H9 (cell line): ENCODE results near the gene PRRT2. TPM values are rescaled to one million over a fixed set of nuclear protein-coding genes. Genes with fewer than 3 reads are reported as not detected.

ENCODE experiments used
- DNase-seq: peaks from one replicate; pipeline ENCODE4 v3.0.0-alpha.2; 2017
- H2AFZ ChIP-seq: one replicate; pipeline ENCODE4 v1.6.1; 2013; ENCODE audit warnings: mild to moderate bottlenecking, low read length, control low read depth, moderate library complexity
- H2AK5ac ChIP-seq: 2 replicates; pipeline ENCODE4 v1.6.1; 2013; ENCODE audit warnings: low read length, control low read depth, mixed read lengths; ENCODE audit not compliant: insufficient read length
- H2BK120ac ChIP-seq: one replicate; pipeline ENCODE4 v1.6.1; 2013; ENCODE audit warnings: low read depth, mild to moderate bottlenecking, low read length, control low read depth, inconsistent platforms; ENCODE audit not compliant: poor library complexity, severe bottlenecking
- H2BK12ac ChIP-seq: 2 replicates; pipeline ENCODE4 v1.6.1; 2013; ENCODE audit warnings: low read length, control low read depth, mixed read lengths, low read depth; ENCODE audit not compliant: insufficient read length
- H2BK15ac ChIP-seq: 2 replicates; pipeline ENCODE4 v1.6.1; 2013; ENCODE audit warnings: low read depth, low read length, control low read depth
- H2BK20ac ChIP-seq: one replicate; pipeline ENCODE4 v1.6.1; 2013; ENCODE audit warnings: low read depth, mild to moderate bottlenecking, low read length, control low read depth, inconsistent platforms; ENCODE audit not compliant: poor library complexity, severe bottlenecking
- H2BK5ac ChIP-seq: 2 replicates; pipeline ENCODE4 v1.6.1; 2013; ENCODE audit warnings: low read length, control low read depth, mixed read lengths; ENCODE audit not compliant: insufficient read length
- H3K14ac ChIP-seq: 2 replicates; pipeline ENCODE4 v1.6.1; 2013; ENCODE audit warnings: low read length, control low read depth; ENCODE audit not compliant: insufficient read depth
- H3K18ac ChIP-seq: 2 replicates; pipeline ENCODE4 v1.6.1; 2013; ENCODE audit warnings: low read depth, mild to moderate bottlenecking, mixed read lengths, low read length, control low read depth; ENCODE audit not compliant: insufficient read length
- H3K23ac ChIP-seq: 2 replicates; pipeline ENCODE4 v1.6.1; 2013; ENCODE audit warnings: low read length, control low read depth, mixed read lengths, low read depth; ENCODE audit not compliant: insufficient read length
- H3K23me2 ChIP-seq: 2 replicates; pipeline ENCODE4 v1.6.1; 2013; ENCODE audit warnings: low read depth, mild to moderate bottlenecking, mixed read lengths, low read length, control low read depth; ENCODE audit not compliant: insufficient read length, poor library complexity, severe bottlenecking
- H3K27ac ChIP-seq: 2 replicates; pipeline ENCODE4 v1.5.1; 2013; ENCODE audit warnings: low read length, control low read depth, mixed read lengths, low read depth; ENCODE audit not compliant: insufficient read length
- H3K27me3 ChIP-seq: 2 replicates; pipeline ENCODE4 v1.6.1; 2013; ENCODE audit warnings: low read length, control low read depth, inconsistent platforms; ENCODE audit not compliant: insufficient read depth
- H3K4ac ChIP-seq: 2 replicates; pipeline ENCODE4 v1.6.1; 2013; ENCODE audit warnings: low read depth, mild to moderate bottlenecking, control low read depth, inconsistent platforms, low read length, moderate library complexity
- H3K4me1 ChIP-seq: 2 replicates; pipeline ENCODE4 v1.6.1; 2013; ENCODE audit warnings: low read length, control low read depth, inconsistent platforms; ENCODE audit not compliant: insufficient read depth
- H3K4me2 ChIP-seq: 2 replicates; pipeline ENCODE4 v1.6.1; 2013; ENCODE audit warnings: low read length, control low read depth, mixed read lengths; ENCODE audit not compliant: insufficient read length, insufficient read depth
- H3K56ac ChIP-seq: 2 replicates; pipeline ENCODE4 v1.6.1; 2013; ENCODE audit warnings: low read depth, mild to moderate bottlenecking, mixed read lengths, low read length, control low read depth; ENCODE audit not compliant: insufficient read length
- H3K79me1 ChIP-seq: 2 replicates; pipeline ENCODE4 v1.6.1; 2013; ENCODE audit warnings: low read depth, mild to moderate bottlenecking, moderate library complexity, low read length, control low read depth, inconsistent platforms; ENCODE audit not compliant: insufficient read depth, poor library complexity, severe bottlenecking
- H3K79me2 ChIP-seq: 2 replicates; pipeline ENCODE4 v1.6.1; 2013; ENCODE audit warnings: low read length, control low read depth, inconsistent platforms; ENCODE audit not compliant: insufficient read depth
- H3K9ac ChIP-seq: 2 replicates; pipeline ENCODE4 v1.6.1; 2013; ENCODE audit warnings: low read length, control low read depth, mixed read lengths; ENCODE audit not compliant: insufficient read length; ENCODE audit errors: extremely low read depth
- H3K9me3 ChIP-seq: one replicate; pipeline ENCODE4 v1.6.1; 2013; ENCODE audit warnings: low read depth, low read length, inconsistent platforms; ENCODE audit not compliant: control insufficient read depth
- H3T11ph ChIP-seq: one replicate; pipeline ENCODE4 v1.6.1; 2013; ENCODE audit warnings: mild to moderate bottlenecking, low read length, control low read depth, inconsistent platforms
- H4K20me1 ChIP-seq: one replicate; pipeline ENCODE4 v1.6.1; 2013; ENCODE audit not compliant: control insufficient read depth, insufficient read length, insufficient read depth
- H4K5ac ChIP-seq: 2 replicates; pipeline ENCODE4 v1.6.1; 2013; ENCODE audit warnings: low read depth, mild to moderate bottlenecking, mixed read lengths, low read length, control low read depth; ENCODE audit not compliant: insufficient read length
- H4K8ac ChIP-seq: replicated peaks from 2 replicates; pipeline ENCODE4 v1.6.1; 2013; ENCODE audit warnings: low read length, control low read depth, mixed read lengths, low read depth; ENCODE audit not compliant: insufficient read length
- H4K91ac ChIP-seq: 2 replicates; pipeline ENCODE4 v1.6.1; 2013; ENCODE audit warnings: low read depth, mild to moderate bottlenecking, moderate library complexity, mixed read lengths, low read length, control low read depth; ENCODE audit not compliant: insufficient read length
- H3K27ac Mint-ChIP-seq, 3 experiments: 2 replicates in 2 of 3; 3 replicates in 1 of 3; pipeline ENCODE4 v1.8.0; 2020 to 2021; ENCODE audit warnings: mixed read lengths in 3 of 3, mild to moderate bottlenecking in 1 of 3, moderate library complexity in 1 of 3
- H3K27me3 Mint-ChIP-seq: 2 replicates; pipeline ENCODE4 v1.8.0; 2021; ENCODE audit warnings: low read depth, mild to moderate bottlenecking, moderate library complexity, mixed read lengths
- H3K36me3 Mint-ChIP-seq, 3 experiments: 2 replicates in 2 of 3; 3 replicates in 1 of 3; pipeline ENCODE4 v1.8.0; 2020 to 2021; ENCODE audit warnings: low read depth in 3 of 3, mixed read lengths in 3 of 3; ENCODE audit not compliant: insufficient read depth in 1 of 3
- H3K4me1 Mint-ChIP-seq, 2 experiments: 2 replicates each; pipeline ENCODE4 v1.8.0; 2020; ENCODE audit warnings: mixed read lengths in 2 of 2
- H3K4me3 Mint-ChIP-seq, 2 experiments: 2 replicates in 1 of 2; 3 replicates in 1 of 2; pipeline ENCODE4 v1.8.0; 2020 to 2021; ENCODE audit warnings: mild to moderate bottlenecking in 2 of 2, mixed read lengths in 2 of 2, moderate library complexity in 1 of 2
- H3K9me3 Mint-ChIP-seq, 2 experiments: 2 replicates in 1 of 2; 3 replicates in 1 of 2; pipeline ENCODE4 v1.8.0; 2020; ENCODE audit warnings: mild to moderate bottlenecking in 2 of 2, mixed read lengths in 2 of 2, moderate library complexity in 1 of 2
- WGBS: extraction: QIAGEN DNeasy Blood & Tissue Kit; methylation state at CpG from one replicate; pipeline ENCODE4 v1.1.7; 2013; ENCODE audit warnings: missing lambda C conversion rate, low lambda C conversion rate, mixed read lengths; ENCODE audit not compliant: insufficient read length; ENCODE audit errors: extremely low coverage; 5-methylcytosine and 5-hydroxymethylcytosine counted together
- total RNA-seq: library from RNA; stranded (reverse); gene quantifications from 2 replicates; pipeline ENCODE4 v1.2.1, GENCODE V29; 2021
- TF ChIP-seq, protein P1 (sequence below): fragments of 200-600 bp; sonication (generic); conservative IDR thresholded peaks from 3 replicates; pipeline ENCODE4 v1.8.0; 2021; ENCODE audit warnings: antibody characterized with exemption, mild to moderate bottlenecking

Gene PRRT2
- total RNA-seq, 1 experiment from 2014 or later = 14.6 TPM

DNA sequence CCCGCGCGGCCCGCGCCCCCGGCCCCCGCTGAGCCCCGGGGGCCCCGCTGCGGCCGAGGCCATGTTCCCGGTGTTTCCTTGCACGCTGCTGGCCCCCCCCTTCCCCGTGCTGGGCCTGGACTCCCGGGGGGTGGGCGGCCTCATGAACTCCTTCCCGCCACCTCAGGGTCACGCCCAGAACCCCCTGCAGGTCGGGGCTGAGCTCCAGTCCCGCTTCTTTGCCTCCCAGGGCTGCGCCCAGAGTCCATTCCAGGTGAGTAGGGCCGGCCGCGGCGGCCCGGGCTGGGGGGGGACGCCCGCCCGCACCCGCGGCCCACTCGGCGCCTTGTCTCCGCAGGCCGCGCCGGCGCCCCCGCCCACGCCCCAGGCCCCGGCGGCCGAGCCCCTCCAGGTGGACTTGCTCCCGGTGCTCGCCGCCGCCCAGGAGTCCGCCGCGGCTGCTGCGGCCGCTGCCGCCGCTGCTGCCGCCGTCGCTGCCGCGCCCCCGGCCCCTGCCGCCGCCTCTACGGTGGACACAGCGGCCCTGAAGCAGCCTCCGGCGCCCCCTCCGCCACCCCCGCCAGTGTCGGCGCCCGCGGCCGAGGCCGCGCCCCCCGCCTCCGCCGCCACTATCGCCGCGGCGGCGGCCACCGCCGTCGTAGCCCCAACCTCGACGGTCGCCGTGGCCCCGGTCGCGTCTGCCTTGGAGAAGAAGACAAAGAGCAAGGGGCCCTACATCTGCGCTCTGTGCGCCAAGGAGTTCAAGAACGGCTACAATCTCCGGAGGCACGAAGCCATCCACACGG lies 5.2 kb upstream of the PRRT2 start:
- peaks cover 25% of the 10 kb centered on the region for H3K23me2 ChIP-seq
- H2BK15ac ChIP-seq = no peak overlapping the region
- WGBS = no CpG with 5 or more reads among the region's 99 CpGs
- H3K9me3 ChIP-seq = no peaks in the 10 kb centered on the region
- H3K27me3 ChIP-seq = no peaks in the 10 kb centered on the region
- no peaks in the 10 kb centered on the region; the same call in 1 of the 2 replicates for H3K4me1 ChIP-seq
- Mint-ChIP-seq H3K27me3 (peaks cover 1% of the 10 kb centered on the region), H3K36me3 (peaks cover 18 to 58% (median 32%) of the 10 kb centered on the region in 3 experiments), H3K4me3 (peak overlapping the region; percentile 85), H3K4me1 (peaks cover 46 to 61% of the 10 kb centered on the region in 2 experiments), H3K27ac (no peak overlapping the region; a peak in 1 of 7 replicates), H3K9me3 (no peaks in the 10 kb centered on the region; a peak in 1 of 5 replicates)
- H3K9ac ChIP-seq = peak overlapping the region; percentile 27
- no peak overlapping the region for H3K23ac ChIP-seq
- H4K5ac ChIP-seq = no peak overlapping the region
- H4K8ac ChIP-seq = no peak overlapping the region
- no peak overlapping the region for H2AK5ac ChIP-seq
- H4K91ac ChIP-seq = no peak overlapping the region
- peak overlapping the region; percentile 85 for H3K4me2 ChIP-seq
- peaks cover 2% of the 10 kb centered on the region; the same call in 1 of the 2 replicates for H3K79me2 ChIP-seq
- no peak overlapping the region for H2BK120ac ChIP-seq
- TF ChIP-seq, protein P1, sequence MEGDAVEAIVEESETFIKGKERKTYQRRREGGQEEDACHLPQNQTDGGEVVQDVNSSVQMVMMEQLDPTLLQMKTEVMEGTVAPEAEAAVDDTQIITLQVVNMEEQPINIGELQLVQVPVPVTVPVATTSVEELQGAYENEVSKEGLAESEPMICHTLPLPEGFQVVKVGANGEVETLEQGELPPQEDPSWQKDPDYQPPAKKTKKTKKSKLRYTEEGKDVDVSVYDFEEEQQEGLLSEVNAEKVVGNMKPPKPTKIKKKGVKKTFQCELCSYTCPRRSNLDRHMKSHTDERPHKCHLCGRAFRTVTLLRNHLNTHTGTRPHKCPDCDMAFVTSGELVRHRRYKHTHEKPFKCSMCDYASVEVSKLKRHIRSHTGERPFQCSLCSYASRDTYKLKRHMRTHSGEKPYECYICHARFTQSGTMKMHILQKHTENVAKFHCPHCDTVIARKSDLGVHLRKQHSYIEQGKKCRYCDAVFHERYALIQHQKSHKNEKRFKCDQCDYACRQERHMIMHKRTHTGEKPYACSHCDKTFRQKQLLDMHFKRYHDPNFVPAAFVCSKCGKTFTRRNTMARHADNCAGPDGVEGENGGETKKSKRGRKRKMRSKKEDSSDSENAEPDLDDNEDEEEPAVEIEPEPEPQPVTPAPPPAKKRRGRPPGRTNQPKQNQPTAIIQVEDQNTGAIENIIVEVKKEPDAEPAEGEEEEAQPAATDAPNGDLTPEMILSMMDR = no peak
- no peaks in the 10 kb centered on the region for H3K79me1 ChIP-seq
- H2BK12ac ChIP-seq = no peak overlapping the region
- no peak overlapping the region for H2BK20ac ChIP-seq
- H2AFZ ChIP-seq = no peak overlapping the region
- H2BK5ac ChIP-seq = no peak overlapping the region
- H4K20me1 ChIP-seq = no peaks in the 10 kb centered on the region
- peak; percentile 76 for DNase-seq
- peak overlapping the region; percentile 29 for H3K18ac ChIP-seq
- peak overlapping the region; percentile 4 for H3K14ac ChIP-seq
- no peak overlapping the region for H3K4ac ChIP-seq
- no peak overlapping the region for H3K27ac ChIP-seq
- H3T11ph ChIP-seq = no peak overlapping the region
- no peak overlapping the region for H3K56ac ChIP-seq
